ENCODE results near the gene DAPK2.
A peak's percentile ranks its signal among the peaks of the same experiment; 100 is the strongest.
"Not testable (repeated sequence)": the region's sequence is repeated elsewhere in the genome, so short reads cannot be mapped to it uniquely, and the experiment has no call there.

The DAPK2 gene

DNA sequence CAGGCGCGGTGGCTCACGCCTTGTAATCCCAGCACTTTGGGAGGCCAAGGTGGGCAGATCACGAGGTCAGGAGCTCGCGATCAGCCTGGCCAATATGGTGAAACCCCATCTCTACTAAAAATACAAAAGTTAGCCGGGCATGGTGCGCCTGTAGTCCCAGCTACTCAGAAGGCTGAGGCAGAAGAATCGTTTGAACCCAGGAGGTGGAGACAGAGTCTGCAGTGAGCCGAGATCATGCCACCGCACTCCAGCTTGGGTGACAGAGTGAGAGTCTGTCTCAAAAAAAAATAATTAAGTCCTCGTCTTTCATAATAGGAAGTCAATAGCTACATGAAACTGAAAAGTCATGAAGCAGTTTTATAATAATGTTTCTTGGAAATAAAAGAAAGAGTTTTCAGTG lies 7.4 kb upstream of the DAPK2 start:
- not testable (repeated sequence) for DNase-seq (ENCODE audit: low spot score)

DNA sequence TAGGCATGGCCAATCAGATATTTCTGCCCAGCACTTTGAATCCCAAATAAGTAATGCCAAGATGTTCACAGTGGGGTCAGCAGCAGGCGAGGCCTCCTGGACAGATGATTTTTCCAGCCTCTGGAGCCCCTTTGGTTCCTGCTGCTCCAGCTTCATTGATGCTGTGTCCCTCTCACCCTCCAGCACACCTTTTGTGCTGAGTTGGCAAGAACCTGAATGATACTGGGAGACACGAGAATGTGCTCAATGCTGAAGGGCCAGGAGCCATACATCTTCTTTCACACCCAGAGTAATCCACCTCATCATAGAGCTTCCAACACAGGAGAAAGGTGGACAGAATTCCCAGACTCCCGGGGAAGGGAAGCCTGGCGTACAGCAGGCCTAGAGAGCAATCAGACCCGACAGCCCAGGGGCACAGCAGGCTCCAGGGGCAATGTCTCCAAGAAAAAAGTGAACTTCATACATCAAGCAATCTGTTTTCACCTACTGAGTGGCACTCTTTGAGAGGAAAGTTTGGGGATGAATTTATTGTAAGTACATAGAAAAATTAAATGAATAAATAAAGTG lies 6.7 kb upstream of the DAPK2 start:
- no peak for DNase-seq (ENCODE audit: low spot score)

DNA sequence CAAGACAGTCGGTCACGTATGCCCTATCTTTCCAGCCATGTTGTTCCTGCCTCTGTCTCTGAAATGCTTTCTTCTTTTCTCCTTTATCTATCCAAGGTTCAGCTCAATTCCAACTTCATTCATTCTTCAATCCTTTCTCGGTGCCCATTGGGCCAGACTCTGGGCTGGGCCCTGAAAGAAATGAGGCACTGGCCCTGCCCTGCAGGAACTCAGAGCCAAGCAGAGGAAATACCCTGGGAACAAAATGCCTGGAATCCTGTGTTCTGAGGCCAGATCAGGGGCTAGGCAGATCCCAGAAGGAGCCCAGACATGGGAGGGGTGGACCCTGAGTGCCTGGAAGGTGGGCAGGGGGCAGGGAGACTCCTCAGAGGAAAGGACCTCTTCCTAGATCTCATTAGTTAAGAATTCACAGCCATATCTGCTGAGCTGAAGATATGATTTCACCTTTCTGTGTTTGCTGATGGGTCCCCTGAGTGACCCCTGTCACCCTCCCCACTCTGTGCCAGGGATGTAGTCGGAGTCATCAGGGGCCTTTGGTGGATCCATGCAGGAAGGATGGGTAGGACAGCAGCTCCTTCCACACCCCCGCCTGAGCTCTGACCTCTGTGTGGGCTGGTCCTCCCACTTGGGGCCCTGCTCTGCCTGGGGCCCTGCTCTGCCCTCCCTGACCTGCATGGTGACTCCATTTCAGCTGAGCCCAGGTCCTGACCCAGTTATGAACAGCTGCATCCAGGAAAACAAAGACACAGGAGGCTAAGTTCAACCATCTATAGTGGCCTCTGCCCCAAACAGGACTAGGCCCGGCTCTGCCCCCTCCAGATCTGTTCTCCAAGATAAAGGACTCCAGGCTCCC lies 5.3 kb upstream of the DAPK2 start:
- no peak for DNase-seq (ENCODE audit: low spot score)

DNA sequence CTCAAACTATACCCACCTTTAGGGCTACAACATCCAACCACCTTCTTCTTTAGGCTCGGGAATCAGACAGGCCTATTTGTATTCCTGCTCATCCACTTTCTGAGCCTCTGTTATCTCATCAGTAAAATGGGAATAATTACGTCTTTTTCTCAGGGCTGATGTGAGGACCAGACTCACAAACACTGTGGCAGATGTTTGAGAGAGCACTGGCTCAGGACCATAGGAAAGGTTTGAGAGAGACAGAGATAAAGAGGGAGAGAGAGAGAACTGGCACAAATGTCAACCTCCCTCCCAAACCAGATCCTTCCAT lies 4.8 kb upstream of the DAPK2 start:
- no peak for DNase-seq (ENCODE audit: low spot score)

DNA sequence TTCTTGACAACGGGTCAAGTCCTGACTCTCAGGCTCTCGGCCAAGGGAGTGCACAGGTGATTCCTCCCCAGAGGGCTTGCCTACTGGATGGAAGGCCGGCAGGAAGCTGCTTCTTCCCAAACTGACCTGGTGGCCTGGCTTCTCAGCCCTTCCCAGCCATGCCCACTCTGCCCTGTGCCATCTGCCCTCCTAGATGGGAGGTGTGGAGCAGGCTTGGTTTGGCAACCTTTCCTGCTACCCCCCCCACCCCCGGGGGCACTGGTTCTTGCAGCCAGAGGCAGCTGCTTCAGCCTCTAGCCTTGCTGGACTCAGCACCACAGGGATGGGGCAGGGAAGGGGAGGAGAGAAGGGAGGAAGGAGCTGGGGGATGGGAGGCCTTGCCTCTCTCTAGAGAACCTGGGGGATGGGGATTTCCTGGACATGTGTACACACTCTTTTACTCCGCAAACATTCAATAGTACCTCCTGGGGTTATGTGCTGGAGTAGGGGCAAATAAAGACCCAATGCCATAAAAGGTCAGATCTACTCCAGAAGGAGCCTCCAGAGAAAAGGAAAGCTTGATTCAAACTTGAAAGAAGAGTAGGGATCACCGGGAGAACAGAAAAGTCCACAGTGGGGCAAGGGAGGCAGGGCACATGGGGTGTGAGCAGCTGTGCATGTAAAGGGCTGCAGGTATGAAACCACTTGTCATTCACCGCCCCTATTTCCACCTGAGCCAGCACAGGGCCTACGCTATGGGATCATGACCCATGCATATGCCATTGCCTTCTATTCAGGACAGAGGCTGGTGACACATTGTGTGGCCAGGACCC lies 4.2 kb upstream of the DAPK2 start:
- no peak for DNase-seq (ENCODE audit: low spot score)

DNA sequence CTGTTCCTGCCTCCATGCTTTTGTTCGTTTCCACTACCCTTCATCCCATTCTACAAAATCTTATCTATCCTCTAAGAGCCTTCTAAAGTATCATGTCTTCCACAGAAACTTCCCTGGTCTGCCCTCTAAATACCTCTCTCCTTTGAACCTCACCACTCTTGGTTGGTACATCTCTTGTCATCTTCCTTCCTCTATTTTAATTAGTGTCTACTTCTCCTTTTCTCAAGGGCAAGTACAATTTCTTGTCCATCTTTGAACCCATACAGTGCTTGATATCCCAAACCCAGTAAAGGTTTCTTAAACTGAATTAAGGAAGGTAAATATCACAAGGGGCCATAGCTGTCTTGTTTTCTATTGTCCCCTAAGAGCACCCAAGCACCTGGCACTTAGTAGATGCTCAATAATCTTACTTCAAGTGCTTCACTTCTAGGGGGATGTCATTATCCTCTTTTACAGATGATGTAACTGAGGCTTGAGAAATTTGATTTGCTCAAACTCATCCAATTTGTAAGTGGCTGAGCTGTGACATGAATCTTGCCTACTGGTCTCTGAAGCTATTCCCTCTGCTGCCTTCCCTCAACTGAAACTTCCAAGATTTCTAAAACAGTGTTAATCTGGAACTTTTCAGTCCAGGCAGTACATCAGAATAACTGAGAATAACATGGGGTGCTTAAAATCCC lies 2.6 kb upstream of the DAPK2 start:
- DNase-seq (ENCODE audit: low spot score), result no peak

DNA sequence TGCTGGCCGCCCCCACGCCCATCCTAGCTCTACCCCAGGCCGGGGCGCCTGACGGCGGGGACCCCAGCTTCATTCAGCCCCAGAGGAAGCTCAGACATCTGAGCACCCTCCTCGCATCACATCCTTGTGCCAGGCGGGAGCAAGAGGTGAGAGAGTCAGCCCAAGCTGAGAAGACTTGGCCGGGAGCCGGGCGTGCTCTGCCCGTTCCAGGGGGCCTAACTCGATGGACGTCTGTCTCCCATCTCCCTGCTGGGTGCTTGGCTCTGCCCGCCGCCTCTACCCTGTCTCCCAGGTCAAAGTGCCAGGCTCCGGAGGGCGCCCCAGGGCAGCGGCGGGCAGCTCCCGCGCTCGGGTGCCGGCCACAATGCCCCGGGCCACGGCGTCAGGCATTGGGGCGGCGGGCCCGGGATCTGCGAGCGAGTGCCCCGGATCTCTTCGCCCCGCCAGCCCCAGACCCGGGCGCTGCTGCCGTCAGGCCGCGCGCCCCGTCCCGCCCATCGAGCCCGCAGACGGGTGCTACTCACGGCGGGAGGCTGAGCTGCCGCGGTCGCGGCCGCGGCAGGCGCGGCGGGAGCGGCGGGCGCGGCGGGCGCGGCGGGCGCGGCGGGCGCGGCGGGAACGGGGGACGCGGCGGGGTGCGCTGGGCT lies 388 bp downstream of the DAPK2 start:
- DNase-seq (ENCODE audit: low spot score), result no peak

DNA sequence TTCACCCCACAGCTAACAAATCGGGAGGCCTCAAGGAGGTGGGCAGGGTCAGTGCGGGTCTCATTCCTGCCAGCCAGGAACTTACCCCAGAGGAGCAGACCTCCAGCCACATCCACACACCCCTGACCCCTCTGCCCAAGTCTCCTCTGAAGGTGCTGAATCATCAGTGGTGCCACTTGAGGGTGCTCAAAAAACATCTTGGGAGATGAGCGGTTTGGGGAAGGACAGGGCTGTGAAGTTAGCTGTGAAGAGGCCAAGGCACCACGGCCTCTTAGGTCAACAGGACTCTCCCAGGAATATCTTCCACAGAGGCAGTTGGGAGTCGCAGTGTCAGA lies 1.2 kb downstream of the DAPK2 start:
- no peak for DNase-seq (ENCODE audit: low spot score)

DNA sequence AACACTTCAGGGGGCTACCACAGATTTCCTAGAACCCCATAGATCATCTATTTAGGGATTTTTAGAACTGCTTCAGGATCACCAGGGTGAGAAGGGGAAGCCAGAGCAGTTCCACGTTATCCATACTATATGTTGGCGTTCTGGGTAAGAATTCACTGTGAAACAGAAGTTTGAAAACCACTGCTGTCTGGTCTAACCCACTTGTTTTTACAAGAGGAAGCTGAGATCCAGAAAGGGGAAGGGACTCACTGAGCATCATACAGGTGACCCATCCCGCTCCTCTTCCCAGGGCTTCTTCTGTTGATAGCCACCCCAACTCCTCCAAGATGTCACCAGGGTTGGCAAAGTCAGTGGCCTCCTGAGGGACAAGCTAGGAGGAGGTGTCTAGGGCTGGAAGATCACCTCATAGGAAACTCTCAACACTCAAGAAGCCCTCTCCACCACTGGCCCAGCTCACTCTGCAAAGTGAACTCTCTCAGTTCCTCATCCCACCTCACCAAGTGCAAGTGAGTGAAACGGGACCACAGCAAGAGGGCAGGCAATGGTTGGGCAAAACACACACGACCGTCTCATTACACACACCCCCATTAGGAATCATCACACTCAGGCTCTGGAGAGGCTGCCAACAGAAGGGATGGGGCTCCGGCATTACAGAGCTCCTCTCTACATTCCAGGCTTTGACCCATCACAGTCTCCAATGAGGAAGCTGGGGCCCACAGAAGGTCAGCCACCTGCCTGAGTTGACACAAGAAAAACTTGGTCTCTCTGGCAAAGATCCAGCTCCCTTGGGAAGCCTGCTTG lies 1.8 kb downstream of the DAPK2 start:
- no peak for DNase-seq (ENCODE audit: low spot score)

DNA sequence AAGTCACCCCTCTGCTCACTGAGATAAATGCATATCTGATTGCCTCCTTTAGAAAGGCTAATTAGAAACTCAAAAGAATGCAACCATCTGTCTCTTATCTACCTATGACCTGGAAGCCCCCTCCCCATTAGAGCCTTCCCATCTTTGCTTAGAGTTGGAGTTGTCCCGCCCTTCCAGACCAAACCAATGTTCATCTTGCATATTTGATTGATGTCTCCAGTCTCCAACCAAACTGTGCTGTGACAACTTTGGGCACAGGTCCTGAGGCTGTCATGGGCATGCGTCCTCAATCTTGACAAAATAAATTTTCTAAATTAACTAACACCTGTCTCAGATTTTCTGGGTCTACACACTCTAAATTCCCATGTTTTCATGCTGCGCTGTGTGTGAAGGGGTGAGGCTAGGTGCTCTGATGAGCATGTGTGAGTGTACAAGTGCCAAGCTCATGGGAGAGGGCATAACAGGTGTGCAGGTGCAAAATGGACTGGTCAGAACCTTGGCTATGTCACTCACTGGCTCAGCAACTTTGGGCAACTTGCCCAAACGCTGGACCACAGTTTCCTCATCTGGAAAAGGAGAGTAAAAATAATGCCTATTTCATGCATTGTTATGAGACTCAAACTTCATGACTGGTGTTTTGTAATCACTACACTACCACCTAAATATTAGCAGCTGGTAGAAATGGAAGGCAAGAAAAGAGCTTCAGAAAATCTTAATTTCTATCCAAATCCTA lies 7.2 kb downstream of the DAPK2 start:
- no peak for DNase-seq (ENCODE audit: low spot score)

DNA sequence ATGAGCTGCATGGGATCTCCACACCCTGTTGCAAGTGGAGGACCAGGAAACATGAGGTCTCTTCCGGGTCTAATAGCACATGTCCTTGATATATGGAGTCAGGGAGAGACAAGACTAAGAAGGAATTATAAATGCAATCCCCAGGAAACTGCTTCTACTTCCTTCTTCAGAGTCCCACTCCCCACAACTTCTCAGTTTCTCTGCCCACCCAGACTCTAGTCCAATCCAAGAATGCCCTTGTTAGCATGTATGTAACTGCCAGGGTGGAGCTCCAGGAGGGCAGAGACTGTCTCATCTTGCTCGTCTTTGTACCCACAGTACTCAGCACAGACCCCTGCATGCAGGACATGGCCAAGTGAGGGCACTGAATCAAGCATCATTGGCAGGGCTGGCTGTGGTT lies 8.3 kb downstream of the DAPK2 start:
- DNase-seq (ENCODE audit: low spot score), result no peak

DNA sequence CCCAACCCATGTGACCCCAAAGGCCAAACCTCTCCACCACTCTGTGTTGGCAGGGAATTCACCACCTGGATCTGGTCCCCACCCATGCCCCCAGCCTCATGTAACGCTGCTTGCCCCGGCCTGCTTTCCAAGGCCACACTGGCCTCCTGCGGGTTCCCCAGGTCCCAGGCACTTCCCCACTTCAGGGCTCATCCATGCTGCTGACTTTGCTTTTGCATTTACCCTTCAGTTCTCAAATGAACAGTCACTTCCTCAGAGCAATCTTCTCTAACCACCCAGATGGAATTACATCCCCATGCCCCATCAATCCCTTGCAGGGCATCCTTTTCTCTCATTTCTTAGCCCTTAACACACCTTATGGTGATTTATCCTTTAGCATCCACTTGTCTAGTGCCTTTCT lies 9.2 kb downstream of the DAPK2 start:
- DNase-seq (ENCODE audit: low spot score), result no peak

DNA sequence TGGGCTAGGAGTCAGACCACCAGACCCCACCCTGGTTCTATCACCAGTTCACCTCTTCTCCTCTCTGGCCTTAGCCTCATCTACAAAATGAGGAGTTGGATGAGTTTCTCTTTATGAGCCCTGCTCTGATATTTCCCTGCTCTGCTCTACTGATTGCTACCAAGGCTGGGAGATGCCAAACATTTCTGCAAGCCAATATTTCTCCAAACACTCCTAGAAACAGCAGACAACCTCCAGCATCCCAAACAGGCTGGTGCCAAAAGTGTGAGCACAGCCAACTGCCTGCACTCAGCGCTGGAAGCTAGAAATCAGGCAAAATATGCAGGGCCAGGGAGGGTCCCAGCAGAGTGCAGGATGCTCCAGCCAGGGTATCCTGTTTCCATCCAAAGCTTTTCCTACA lies 10.8 kb downstream of the DAPK2 start:
- no peak for DNase-seq (ENCODE audit: low spot score)

DNA sequence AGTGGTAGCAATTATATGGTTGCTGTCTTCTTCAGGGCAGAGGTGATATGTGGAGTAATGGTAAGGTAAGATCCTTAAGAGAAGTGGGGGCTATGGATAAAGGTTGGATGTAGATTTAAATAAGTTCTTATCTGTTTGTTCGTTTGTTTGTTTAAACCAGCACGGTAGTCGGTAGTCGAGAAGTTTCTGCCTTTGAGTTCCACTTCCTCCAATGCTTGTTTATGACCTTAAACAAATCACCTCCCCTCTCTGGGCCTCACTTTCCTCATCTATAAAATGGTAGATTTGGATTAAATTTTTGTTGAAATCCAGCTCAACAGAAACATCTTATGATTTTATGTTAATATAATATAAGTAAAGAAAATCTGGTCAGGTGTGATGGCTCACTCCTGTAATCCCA lies 11.8 kb downstream of the DAPK2 start:
- DNase-seq (ENCODE audit: low spot score), result no peak

DNA sequence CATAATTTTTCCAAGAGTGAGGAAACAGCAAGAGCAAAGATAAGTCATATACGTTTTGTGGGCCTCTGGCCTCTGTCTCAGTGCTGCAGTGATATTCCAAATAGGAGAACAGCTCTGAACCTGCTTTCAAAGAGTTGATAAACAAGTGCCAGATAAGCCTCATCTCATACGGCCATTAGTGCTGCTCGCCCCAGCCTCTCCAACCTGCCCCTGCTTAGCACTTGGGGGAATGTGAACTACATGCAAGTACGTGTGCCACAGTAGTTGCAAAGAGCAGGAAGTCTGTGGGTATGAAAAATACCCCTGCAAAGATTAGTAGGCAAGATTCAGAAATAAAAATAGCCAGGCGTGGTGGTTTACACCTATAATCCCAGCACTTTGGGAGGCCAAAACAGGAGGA lies 14.0 kb downstream of the DAPK2 start:
- DNase-seq (ENCODE audit: low spot score), result no peak

DNA sequence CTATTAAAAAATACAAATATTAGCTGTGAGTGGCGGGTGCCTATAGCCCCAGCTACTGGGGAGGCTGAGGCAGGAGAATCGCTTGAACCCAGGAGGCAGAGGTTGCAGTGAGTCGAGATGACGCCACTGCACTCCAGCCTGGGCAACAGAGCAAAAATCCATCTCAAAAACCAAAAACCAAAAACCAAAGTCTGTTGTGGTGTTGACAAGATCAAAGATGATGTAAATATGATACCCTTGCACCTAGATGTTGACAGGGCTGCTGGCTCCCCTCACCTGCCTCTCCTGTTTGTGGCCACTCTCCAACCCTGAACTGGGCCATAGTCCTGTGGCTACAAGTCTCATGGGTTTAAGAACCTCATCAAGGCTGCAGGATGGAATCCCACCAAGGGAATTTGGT lies 16.2 kb downstream of the DAPK2 start:
- no peak for DNase-seq (ENCODE audit: low spot score)

DNA sequence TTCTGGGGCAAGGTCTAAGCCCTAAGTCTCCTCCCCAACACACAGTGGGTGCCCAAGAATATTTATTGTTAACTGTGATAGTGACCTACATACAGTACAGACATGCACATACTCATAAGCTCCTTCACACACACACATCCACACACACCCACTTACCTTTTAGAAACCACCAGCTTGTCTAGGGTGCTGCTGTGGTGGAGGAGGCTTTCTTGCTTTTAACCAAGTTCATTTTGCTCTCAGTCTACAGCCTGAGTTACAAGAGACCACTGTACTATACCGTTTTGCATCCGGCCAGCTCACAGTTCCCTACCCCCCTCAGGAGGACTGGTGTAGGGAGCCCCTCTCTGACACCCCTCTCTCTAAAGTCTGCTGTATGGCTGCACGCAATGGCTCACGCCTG lies 16.7 kb downstream of the DAPK2 start:
- DNase-seq (ENCODE audit: low spot score), result no peak

DNA sequence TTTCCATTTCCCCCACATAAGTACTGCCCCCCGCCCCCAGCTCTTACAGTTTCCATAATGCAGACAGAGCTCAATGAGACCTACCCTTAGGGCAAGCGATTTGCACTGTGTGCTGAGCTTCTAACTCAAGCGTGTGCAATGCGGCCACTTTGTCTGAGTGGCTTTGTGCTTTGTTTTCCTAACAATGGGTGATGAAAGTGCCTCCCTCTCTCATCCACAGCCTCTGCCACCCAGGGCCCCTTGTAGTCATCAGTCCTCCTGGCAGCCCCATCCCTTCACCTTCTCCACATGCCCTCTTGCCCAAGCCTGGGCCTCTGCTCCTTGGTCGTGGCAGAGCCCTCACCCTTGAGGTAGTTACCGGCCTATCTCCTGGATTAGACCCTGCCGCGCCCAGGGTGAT lies 17.2 kb downstream of the DAPK2 start:
- peak; percentile 90 for DNase-seq (ENCODE audit: low spot score)

DNA sequence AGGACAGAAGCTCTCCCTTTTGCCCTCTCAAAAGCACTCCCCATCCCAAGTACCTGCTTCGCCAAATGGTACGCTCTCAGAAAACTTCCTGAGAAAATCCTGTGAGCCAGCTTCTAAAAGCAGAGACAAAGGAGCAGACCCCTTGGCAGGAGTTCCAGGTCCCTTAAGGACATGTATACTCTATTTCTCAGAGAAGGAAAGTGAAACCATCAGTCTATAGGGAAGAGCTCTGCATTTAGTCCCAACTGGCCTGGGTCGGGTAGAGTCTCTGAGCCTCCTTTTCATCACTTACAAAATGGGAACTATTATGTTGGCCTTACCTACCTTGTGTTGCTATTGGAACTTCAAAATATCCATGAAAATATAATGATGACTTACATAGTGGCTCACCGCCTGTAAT lies 19.7 kb downstream of the DAPK2 start:
- DNase-seq (ENCODE audit: low spot score), result no peak

DNA sequence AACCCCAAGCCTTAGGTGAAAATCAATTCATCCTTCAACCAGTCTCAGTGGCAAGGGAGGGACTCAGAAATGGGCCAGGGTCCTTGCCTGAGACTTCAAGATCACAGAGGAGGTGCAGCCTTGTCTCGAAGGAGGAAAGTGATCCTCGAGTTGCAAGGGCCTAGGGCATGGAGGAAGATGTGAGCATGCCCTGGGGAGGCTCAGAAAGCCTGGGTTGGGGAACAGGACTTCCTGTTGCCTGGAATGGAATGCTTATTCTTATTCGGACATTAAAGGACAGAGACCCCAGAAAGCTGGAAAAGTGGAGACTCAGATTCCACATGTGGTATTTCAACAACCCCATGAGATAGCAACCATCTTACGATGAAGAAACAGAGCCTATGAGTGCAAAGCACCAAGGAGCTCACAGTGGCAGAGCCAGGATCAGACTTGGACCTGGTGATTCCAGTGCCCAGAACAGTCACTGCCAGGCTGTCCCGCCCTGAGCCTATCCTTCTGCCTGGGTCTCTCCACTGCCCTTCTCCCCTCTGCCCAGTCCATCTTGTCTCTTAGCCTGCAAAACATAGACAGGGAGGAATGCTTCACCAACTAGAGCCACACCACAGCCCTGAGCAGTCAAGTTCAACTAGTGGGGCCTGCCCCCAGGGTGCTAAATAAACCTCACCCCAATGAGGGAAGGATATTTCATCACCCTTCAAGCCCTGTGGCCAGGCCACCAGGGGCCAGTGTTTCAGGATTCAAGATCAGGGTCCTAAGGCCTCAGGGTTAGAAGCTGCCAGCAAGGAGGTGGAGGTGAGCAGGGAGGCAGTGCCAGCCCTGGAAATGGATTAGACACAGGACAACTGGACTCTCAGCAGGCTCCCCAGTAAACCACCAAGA lies 21.9 kb downstream of the DAPK2 start:
- DNase-seq (ENCODE audit: low spot score), result no peak
